Right renal pelvis (tissue), 4 donors: ENCODE data around the gene NBEAL2. TPM values are rescaled to one million over a fixed set of nuclear protein-coding genes. Genes with fewer than 3 reads are reported as not detected.
A peak's percentile ranks its signal among the peaks of the same experiment; 100 is the strongest.
"Not testable (repeated sequence)": the region's sequence is repeated elsewhere in the genome, so short reads cannot be mapped to it uniquely, and the experiment has no call there.

ENCODE experiments used
- DNase-seq, 4 donors: peaks; one replicate each; pipeline ENCODE4 v3.0.0-alpha.2; 2013; ENCODE audit warnings: low read depth in 4 of 4, low spot score in 3 of 4, missing footprints in 1 of 4
- polyA plus RNA-seq, 4 donors: library from polyadenylated mRNA; unstranded; fragments of 120-200 nt; gene quantifications; one replicate each; pipeline ENCODE4 v1.2.1, GENCODE V29; 2013; ENCODE audit not compliant: insufficient read length in 4 of 4

NBEAL2 gene
- polyA plus RNA-seq, 4 donors = 29.9 to 51.7 (median 38.3) TPM

GRCh38 chr3:46960835-46961234 is 18.6 kb upstream of the NBEAL2 start:
- DNase-seq = no peak

GRCh38 chr3:46962427-46962826 is 17.0 kb upstream of the NBEAL2 start:
- no peak for DNase-seq

GRCh38 chr3:46962990-46963389 is 16.5 kb upstream of the NBEAL2 start:
- no peak for DNase-seq

GRCh38 chr3:46964038-46964590 is 15.4 kb upstream of the NBEAL2 start:
- DNase-seq = not testable (repeated sequence)

- no peak for DNase-seq
Measured at GRCh38 chr3:46965151-46965550, 14.3 kb upstream of the NBEAL2 start.

- DNase-seq = no peak
Measured at GRCh38 chr3:46966811-46967210, 12.7 kb upstream of the NBEAL2 start.

- no peak for DNase-seq
Measured at GRCh38 chr3:46968783-46969428, 10.6 kb upstream of the NBEAL2 start.

- DNase-seq = no peak
Measured at GRCh38 chr3:46970391-46971091, 8.9 kb upstream of the NBEAL2 start.

- DNase-seq = no peak
Measured at GRCh38 chr3:46971151-46971550, 8.3 kb upstream of the NBEAL2 start.

GRCh38 chr3:46971742-46972141 is 7.7 kb upstream of the NBEAL2 start:
- no peak for DNase-seq

GRCh38 chr3:46972396-46972795 is 7.1 kb upstream of the NBEAL2 start:
- no peak for DNase-seq

GRCh38 chr3:46974421-46975171 is 4.9 kb upstream of the NBEAL2 start:
- DNase-seq = no peak

GRCh38 chr3:46976326-46977190 is 2.9 kb upstream of the NBEAL2 start, which contains the start of gene CCDC12:
Gene CCDC12, minus strand, starts transcription at chr3:46976745. Its CDS starts 13 bp downstream, at chr3:46976732.
- peak; percentile 94 to 97 (median 97) for DNase-seq

GRCh38 chr3:46977811-46978195 is 1.7 kb upstream of the NBEAL2 start:
- DNase-seq = no peak

GRCh38 chr3:46978381-46978780 is 1.1 kb upstream of the NBEAL2 start:
- DNase-seq = no peak

- no peak for DNase-seq
Measured at GRCh38 chr3:46979958-46980497, 562 bp downstream of the NBEAL2 start.

GRCh38 chr3:46981932-46982471 is 2.5 kb downstream of the NBEAL2 start:
- peak in 1 of 4 donors; percentile 51 for DNase-seq

GRCh38 chr3:46982546-46982945 is 3.1 kb downstream of the NBEAL2 start:
- DNase-seq = no peak

GRCh38 chr3:46984591-46985459 is 5.4 kb downstream of the NBEAL2 start:
- no peak for DNase-seq
